ENCODE results near the gene LZIC.
"Not testable (repeated sequence)": the region's sequence is repeated elsewhere in the genome, so short reads cannot be mapped to it uniquely, and the experiment has no call there.

LZIC gene

GRCh38 chr1:9942939-9943788 is at the start of gene LZIC, which contains the start of gene NMNAT1:
Gene LZIC (minus strand): TSS chr1:9943391. CDS start chr1:9936619, 6,772 bp downstream.
Gene NMNAT1 (plus strand): TSS chr1:9943475. CDS start chr1:9972074, 28,599 bp downstream.
- peak; percentile 86 to 90 for DNase-seq (ENCODE audit: low read depth in 2 of 2)

GRCh38 chr1:9992910-9993309 is 49.7 kb upstream of the LZIC start:
- no peak for DNase-seq (ENCODE audit: low read depth in 2 of 2)

- DNase-seq (ENCODE audit: low read depth in 2 of 2): no peak
Observed at GRCh38 chr1:9990944-9991343, 47.8 kb upstream of the LZIC start.

- no peak for DNase-seq (ENCODE audit: low read depth in 2 of 2)
Observed at GRCh38 chr1:9989773-9990172, 46.6 kb upstream of the LZIC start.

- no peak for DNase-seq (ENCODE audit: low read depth in 2 of 2)
Observed at GRCh38 chr1:9985001-9985400, 41.8 kb upstream of the LZIC start.

- DNase-seq (ENCODE audit: low read depth in 2 of 2): no peak
Observed at GRCh38 chr1:9984253-9984652, 41.1 kb upstream of the LZIC start.

GRCh38 chr1:9960706-9961562 is 17.7 kb upstream of the LZIC start:
- no peak for DNase-seq (ENCODE audit: low read depth in 2 of 2)

- DNase-seq (ENCODE audit: low read depth in 2 of 2): no peak
Observed at GRCh38 chr1:9960011-9960410, 16.8 kb upstream of the LZIC start.

- DNase-seq (ENCODE audit: low read depth in 2 of 2): no peak
Observed at GRCh38 chr1:9957726-9958125, 14.5 kb upstream of the LZIC start.

GRCh38 chr1:9946315-9946714 is 3.1 kb upstream of the LZIC start:
- DNase-seq (ENCODE audit: low read depth in 2 of 2): no peak

GRCh38 chr1:9942399-9942938 is 722 bp downstream of the LZIC start:
- DNase-seq (ENCODE audit: low read depth in 2 of 2): no peak

GRCh38 chr1:9929431-9930385 is 13.5 kb downstream of the LZIC start:
- DNase-seq (ENCODE audit: low read depth in 2 of 2): no peak

GRCh38 chr1:9927259-9927658 is 15.9 kb downstream of the LZIC start:
- no peak for DNase-seq (ENCODE audit: low read depth in 2 of 2)

- DNase-seq (ENCODE audit: low read depth in 2 of 2): no peak
Observed at GRCh38 chr1:9922342-9922741, 20.8 kb downstream of the LZIC start.

GRCh38 chr1:9920606-9921005 is 22.6 kb downstream of the LZIC start:
- no peak for DNase-seq (ENCODE audit: low read depth in 2 of 2)

- DNase-seq (ENCODE audit: low read depth in 2 of 2): no peak
Observed at GRCh38 chr1:9917901-9918300, 25.3 kb downstream of the LZIC start.

GRCh38 chr1:9917495-9917894 is 25.7 kb downstream of the LZIC start:
- not testable (repeated sequence) for DNase-seq (ENCODE audit: low read depth in 2 of 2)

- no peak for DNase-seq (ENCODE audit: low read depth in 2 of 2)
Observed at GRCh38 chr1:9916452-9916851, 26.7 kb downstream of the LZIC start.

- no peak for DNase-seq (ENCODE audit: low read depth in 2 of 2)
Observed at GRCh38 chr1:9914610-9914937, 28.6 kb downstream of the LZIC start.

GRCh38 chr1:9912264-9912936 is 30.8 kb downstream of the LZIC start:
- DNase-seq (ENCODE audit: low read depth in 2 of 2): no peak

All from stimulated activated CD4-positive, alpha-beta T cell treated with anti-CD3 and anti-CD28 coated beads, Interleukin-4, amount 100 ng/mL, for 48 hours (primary cell).